GM18502 (cell line): ENCODE measurements around the gene RNF32.
"Not testable (repeated sequence)": the region's sequence is repeated elsewhere in the genome, so short reads cannot be mapped to it uniquely, and the experiment has no call there.

Experiments
- ATAC-seq: cut with Tn5 transposase; IDR thresholded peaks from one replicate; pipeline ENCODE4 v1.9.1; 2021; ENCODE audit warnings: mild to moderate bottlenecking; ENCODE audit not compliant: unreplicated experiment, poor library complexity

RNF32 gene

DNA sequence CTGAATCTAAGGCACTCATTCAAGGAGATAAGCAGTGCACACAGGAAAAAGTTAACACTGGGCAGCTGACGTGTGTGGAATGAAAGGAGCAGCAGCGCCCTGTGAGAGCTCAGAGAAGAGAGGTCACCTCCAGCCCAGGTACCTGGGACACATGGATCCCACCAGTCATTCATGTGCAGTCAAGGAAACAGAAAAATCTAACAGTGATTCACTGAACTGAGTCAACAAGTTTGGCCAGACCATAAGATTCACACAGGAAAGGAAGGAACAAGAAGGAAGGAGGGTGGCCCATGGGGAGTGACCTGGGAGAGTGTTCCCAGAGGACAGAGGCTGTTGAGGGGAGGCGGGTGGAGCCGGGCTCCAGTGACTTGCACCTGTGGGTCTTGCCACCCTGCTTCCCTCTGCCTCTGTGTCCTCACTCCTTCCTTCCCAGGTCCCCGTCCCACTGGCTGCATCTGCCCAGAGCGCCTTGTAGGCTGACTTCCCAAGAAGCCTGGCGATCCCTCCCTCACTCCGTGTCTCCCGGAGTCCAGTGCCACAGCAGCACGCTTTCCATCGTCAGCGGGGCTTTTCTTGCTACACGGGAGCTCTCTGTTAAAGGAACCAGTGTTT is 27.7 kb downstream of the RNF32 start:
- no peak for ATAC-seq

DNA sequence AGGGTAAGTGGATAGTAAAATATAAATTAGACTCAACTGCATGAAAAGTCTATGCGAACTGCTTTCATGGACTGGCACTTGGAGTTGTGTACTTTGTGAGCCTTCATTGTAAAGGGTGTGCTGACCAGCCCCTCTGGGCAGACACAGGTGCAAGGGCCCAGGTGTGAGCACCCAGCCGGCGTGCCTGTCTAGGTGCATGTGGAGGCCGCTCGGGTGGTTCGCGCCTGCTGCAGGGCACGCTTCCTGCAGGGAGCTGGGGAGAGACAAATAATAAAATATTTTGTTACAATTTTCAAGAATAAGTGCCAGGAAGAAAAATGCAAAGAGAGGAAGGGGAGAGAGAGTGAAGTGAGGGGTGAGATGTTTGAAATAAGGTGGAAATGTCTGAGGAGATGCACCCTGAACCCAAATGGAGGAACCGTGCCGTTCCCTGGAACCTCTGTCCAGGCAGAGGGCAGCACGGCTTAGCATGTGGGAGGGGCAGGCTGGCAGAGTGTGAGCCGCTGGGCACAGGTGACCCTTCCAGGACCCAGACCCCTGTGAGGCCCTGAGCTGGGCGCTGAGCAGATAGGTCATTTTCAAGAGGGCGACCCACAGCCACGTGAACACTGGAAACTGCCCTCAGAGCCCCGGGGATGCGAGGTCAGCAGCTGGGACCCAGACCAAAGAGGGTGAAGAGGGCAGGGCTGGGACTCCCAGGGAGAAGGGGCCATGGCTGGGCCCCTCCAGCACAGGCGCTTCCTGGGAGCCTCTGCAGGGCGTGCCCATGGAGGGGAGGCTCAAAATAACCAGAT is 28.7 kb downstream of the RNF32 start:
- no peak for ATAC-seq

DNA sequence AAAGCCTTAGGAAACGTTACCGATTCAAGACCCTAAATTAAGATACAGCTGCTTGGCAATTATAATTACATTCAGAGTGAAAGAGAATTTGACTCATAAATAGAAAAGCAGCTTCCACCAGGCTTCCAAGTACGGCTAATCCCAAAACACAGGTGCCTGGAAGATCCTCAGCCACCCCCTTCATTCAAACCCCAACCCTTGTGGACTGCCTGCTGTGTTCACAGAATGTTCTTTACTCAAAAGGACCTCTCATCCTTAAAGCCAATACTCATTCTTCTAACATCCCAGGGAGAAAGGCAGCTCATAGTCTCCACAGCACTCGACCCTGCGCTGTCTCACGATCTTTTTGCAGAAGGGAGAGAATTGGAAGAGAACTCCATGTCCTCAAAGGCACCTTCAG is 32.9 kb downstream of the RNF32 start:
- ATAC-seq, result no peak

DNA sequence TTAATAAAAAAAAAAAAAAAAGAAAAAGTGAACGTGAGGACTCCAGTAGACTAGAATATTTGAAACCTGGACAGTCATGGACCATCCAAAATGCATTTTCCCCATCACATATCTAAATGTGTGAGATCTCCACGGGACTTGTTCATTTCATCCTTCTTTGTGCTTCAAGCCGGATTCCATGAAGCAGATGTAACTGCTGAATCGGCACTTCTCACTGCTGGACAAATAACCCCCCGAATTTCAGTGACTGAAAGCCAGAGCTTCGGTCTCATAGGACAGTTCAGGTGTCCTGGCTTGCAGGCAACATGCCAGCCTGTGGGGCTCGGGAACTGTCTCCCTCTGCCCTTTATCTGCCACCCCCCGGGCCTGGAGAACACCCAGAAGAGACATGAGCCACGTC is 33.3 kb downstream of the RNF32 start:
- no peak for ATAC-seq

DNA sequence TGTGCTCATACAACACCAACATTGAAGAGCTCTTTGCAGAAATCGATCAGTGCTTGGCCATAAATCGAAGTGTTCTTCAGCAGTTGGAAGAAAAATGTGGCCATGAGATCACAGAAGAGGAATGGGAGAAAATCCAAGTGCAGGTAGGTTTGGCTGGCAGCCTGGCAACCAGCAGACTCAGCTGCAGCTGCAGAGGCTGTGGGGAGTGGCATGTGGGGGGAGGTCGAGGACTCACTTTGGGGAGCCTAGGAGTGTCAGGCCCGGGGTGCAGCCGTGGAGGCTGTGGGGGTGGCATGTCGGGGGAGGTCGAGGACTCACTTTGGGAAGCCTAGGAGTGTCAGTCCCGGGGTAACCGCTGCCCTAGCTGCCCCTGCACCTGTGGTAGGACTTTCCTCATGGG is 35.1 kb downstream of the RNF32 start:
- no peak for ATAC-seq

DNA sequence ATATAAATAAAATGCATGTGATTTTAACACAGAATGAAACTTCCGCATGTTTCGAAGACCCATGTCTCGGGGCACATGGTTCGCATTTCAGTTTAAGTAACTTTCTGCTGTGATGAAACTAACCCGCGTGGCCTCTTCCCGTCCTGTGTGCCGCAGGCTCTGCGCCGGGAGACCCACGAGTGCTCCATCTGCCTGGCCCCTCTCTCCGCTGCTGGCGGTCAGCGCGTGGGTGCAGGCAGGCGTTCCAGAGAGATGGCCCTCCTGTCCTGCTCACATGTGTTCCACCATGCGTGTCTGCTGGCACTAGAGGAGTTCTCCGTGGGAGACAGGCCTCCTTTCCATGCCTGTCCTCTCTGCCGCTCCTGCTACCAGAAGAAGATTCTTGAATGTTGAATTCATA is 35.7 kb downstream of the RNF32 start:
- ATAC-seq, result no peak

DNA sequence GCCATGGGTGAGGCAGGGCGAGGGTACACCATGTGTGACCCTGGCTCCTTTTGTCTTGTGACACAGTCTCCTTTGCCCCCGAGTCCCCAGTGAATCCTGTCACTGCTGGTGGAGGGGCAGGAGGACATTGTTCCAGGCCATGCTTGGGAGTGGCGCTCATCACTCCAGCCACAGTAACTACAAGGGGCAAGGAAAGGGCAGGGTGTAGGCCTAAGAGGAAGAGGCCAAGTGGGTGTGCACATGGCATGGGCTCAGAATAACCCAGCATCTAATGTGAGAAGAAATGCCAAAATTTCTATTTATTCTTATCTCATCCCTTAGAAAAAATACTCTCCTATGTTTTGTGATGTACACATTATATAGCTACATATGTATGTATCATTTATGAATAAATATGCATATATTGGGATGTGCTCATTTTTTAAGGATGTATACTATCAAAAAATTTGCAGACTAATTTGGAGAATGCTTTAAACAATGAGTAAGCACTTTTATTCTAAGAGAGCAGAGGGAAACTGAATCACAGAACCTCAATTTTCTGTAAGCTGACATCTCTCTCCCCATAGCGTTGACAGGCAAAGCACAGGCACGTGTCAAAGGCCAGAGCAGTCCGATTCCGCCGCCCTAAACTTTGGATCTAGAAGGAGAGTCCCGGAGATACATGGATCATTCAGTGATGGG is 36.9 kb downstream of the RNF32 start:
- ATAC-seq, result no peak

DNA sequence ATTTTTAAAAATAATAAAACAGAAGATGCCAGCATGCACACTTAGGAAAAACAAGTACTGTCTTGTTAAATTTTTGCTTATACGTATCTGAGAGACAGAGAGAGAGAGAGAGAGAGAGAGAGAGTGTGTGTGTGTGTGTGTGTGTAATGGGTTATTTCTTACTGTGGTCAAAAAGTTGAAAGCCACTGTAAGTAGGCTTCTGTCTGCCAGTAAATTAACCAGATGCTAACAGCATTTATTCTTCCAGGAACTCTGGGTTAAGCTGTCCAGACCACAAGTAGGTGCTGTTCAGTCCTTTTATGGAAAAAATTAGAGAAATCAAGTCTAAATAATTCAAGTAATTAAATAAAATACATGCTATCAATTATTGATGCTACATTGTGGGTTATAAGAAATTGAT is 39.7 kb downstream of the RNF32 start:
- ATAC-seq, result no peak

DNA sequence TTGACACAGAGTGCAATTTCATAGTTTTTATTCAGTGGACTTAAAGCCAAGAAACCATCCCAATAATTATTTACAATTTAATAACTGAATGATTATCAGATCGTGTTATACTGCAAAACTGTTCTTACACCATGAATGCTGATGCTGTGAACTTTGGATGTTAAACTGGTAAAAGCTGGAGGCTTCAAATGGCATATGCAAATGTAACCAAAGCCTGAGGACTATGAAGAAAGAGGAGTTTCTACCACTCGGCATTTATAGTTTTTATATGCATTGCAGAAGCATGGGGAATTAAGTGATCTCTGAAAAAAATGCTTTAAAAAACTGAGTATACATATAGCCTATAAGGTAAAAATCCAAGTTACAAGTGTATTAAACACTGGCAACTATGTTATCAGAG is 42.4 kb downstream of the RNF32 start:
- no peak for ATAC-seq

DNA sequence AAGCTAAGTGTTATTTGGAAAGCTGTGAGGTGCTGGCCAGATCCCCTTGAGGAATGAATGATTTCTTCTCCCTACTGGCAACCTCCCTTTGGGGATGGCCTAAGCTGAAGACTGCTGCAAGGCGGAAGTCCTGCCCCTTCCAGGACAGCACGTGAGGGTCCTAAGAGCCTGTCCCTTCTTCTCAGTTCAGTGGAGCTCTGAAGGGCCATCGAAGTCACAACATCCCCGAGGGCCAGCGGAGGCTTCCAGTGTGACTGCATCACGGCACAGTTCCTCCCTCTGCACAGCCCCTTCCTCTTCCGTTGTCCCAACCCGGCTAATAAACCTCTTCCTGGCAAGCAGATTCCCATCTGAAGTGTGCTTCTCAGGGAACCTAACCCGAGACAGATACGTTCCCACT is 43.7 kb downstream of the RNF32 start:
- no peak for ATAC-seq

DNA sequence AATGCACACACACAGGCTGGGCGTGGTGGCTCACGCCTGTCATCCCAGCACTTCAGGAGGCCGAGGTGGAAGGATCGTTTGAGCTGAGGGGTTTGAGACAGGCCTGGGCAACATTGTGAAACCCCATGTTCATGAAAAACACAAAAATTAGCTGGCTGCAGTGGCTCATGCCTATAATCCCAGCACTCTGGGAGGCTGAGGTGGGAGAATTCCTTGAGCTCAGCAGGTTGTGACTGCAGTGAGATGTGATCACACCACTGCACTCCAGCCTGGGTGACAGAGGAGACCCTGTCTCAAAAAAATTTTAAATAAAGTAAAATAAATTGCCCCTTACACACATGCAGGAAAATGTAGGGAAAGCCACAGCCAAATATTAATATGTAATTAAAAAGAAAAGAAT is 44.1 kb downstream of the RNF32 start:
- ATAC-seq, result no peak

DNA sequence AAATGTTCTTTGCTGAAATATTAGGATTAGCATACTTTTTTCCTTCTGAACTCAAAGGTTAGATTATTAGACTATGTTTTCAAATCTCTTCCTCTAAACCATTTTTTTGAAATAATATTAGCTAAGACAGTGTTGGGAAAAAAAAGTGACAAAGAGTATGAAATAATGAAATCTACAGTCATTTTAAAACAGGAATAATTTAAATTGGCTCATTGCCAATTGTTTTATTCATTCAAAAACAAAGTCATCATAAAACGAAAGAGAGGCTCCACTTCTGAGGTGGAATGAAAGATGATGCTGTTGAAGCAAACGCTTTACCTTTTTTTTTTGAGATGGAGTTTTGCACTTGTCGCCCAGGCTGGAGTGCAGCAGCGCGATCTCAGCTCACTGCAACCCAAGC is 51.2 kb downstream of the RNF32 start:
- no peak for ATAC-seq

DNA sequence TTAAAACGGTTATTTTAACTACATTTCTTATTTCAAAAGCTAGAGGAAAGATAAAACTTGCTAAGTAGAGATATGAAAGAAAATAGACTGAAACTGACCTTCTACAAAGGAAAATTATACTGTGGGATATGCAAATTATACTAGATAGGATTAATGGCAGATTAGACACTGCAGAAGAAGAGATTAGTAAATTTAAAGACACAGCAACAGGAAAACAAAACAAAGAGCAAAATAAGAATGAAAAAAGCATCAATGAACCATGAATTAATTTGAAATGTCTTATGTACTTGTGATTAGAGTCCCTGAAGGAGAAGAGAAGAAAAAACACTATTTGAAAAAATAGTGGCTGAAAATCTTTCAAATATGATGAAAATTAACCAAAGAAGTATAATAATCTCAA is 52.3 kb downstream of the RNF32 start:
- no peak for ATAC-seq

DNA sequence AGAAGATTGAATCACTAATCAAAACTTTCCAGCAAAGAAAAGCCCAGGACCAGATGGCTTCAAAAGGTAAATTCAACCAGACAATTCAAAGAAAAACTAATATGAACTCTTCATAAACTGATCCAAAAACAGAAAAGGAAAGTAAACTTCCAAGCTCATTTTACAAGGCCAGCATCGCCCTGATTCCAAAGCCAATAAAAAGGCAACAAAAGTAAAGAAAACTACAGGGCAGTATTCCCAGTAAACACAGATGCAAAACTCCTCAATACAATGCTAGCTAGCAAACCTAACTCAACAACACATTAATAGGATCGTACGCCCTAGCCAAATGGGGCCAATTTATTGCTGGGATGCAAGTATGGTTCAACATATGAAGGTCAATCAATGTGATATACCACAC is 53.1 kb downstream of the RNF32 start:
- ATAC-seq, result no peak

DNA sequence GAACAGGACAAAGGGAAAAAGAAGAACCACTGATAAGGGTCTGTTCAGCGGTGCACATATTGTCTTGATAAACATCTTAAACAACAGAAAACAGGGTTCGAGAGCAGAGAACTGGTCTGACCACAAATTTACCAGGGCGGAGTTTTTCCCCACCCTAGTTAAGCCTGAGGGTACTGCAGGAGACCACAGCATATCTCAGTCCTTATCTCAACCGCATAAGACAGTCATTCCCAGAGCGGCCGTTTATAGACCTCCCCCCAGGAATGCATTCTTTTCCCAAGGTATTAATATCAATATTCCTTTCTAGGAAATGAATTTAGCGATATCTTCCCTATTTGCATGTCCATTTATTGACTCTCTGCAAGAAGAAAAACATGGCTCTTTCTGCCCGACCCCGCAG is 56.7 kb downstream of the RNF32 start:
- ATAC-seq, result not testable (repeated sequence)

DNA sequence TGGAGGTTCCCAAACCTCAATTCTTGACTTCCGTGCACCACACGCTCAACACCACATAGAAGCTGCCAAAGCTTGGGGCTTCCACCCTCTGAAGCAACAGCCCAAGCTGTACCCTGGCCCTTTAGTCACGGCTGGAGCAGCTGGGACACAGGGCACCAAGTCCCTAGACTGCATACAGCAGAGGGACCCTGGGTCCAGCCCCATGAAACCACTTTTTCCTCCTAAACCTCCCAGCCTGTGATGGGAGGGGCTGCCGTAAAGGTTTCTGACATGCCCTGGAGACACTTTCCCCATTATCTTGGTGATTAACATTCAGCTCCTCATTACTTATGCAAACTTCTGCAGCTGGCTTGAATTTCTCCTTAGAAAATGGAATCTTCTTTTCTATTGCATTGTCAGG is 57.9 kb downstream of the RNF32 start:
- not testable (repeated sequence) for ATAC-seq

DNA sequence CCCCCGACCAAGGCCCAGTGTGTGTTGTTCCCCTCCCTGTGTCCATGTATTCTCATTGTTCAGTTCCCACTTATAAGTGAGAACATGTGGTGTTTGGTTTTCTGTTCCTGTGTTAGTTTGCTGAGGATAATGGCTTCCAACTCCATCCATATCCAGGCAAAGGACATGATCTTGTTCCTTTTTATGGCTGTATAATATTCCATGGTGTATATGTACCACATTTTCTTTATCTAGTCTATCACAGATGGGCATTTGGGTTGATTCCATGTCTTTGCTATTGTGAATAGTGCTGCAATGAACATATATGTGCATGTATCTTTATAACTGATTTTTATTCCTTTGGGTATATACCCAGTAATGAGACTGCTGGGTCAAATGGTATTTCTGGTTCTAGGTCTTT is 61.2 kb downstream of the RNF32 start:
- not testable (repeated sequence) for ATAC-seq

DNA sequence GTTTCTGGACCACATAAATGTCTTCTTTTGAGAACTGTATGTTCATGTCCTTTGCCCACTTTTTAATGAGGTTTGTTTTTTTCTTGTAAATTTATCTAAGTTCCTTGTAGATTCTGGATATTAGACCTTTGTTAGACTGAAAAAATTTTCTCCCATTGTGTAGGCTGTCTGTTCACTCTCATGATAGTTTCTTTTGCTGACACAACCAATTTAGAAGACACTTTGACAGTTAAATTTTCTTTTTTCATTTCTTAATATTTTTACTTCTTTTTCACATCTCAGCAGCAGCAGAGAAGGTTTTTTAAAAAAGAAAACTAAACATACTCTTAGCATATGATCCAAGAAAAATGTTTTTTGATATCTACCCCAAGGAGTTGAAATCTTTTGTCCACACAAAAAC is 61.8 kb downstream of the RNF32 start:
- no peak for ATAC-seq

DNA sequence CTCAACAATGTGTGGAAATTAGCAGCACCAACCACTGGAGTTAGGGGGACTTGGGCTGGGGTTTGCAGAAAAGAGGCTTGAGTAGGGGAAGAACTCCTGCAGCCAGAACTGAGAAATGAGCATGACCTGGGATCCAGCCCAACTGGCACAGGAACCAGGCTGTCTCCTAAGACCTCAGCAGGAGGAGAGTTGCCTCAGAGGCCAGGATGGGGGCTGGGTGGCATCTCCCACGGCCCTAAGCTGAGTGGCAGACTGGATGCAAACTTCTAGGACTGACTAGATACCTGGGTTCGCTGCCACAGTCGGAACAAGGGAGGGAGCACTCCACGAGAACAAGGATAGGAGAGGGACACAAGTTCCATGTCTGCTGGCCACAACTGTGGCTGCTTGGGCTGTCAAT is 62.6 kb downstream of the RNF32 start:
- no peak for ATAC-seq

DNA sequence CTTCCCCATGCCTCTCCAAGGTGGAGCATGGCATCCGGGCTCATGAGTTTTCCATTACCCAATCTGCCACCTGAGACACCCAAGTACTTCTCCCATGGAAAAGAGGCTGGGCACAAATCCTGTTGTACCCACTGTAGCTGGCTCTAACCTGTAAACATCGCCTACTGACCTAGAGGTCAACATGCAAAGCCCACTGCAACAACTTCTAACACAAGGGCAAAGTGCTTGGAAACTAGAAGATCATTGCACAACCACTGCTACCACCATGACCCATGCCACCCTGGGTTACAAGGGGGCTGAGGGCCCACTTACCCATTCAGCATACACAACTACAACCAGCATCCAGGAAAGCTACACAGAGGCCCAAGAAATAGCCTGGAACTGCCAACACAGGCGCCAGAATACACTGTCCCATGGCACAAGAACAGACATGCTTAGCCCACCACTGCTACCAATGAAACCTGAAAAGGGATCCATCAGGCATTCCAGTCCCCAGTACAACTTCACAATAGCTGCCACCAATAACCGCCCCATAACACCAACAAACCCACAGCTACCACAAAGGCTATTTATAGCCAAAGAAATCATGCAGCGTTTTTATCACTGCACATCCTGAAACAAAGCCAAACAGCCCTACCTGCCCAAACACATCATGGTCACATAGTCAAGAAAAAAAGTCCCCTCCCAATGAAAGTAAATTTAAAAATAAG is 63.4 kb downstream of the RNF32 start:
- ATAC-seq, result peak; percentile 69
